ENCODE results near the gene MSRB1.

DNA sequence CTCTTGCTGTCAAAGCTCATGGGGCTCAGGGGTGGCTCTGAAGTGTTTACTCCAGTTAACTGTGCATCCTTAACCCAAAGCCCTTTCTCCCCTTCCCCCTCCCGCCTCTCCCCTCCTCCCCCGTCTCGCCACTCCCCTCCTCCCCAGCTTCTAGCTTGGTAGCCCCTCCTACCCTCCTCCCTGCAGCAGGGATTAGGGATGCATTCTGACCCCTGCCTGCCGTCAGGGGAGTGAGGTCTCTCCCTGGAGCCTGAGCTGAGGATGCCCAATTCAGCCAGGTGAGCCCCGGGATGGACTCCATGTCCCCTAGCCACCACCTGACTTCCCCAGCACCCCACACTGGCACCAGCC is 26.4 kb downstream of the MSRB1 start:
- no peak for TF ChIP-seq GATA2 (IDR thresholded peaks at IDR 0.05; ENCODE audit: low read depth, low read length)
- no peak for TF ChIP-seq GATA3 (IDR thresholded peaks at IDR 0.05; ENCODE audit: low read depth, low read length)

Data from SH-SY5Y (cell line).